ENCODE results near the gene SCD.

Gene SCD

DNA sequence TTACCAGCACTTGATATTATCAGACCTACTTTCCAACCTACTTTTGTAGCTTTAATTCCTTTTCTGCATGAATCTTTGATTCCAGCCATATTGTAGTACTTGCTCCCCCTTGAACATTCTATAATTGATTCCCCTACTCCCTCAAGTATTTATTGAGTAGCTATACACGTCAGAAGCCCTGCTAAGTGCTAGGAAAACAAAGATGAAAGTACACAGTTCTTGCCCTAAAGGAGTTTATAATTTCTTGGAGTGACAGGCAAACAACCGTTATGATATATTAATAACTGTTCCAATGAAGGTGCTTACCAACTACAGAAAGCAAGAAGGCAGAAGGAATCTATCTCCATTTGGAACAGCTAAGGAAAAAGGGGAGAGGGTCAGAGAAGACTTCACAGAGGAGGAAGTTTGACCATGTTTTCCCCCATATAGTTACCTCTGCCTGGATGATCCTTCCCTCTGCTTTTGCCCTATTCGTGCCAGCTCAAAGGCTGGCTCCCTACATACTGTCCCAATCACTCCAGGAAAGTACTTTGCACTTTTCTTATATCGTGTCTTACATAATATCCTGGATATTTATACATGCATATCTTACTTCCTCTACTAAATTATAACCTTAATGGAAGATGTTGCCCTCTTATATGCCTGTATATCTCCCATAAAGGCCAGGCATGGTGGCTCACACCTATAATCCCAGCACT is 54.7 kb downstream of the SCD start:
- DNase-seq (ENCODE audit: low read depth) = no peak

- no peak for DNase-seq (ENCODE audit: low read depth)
Observed at GRCh38 chr10:100403734-100404133, 56.7 kb downstream of the SCD start.

DNA sequence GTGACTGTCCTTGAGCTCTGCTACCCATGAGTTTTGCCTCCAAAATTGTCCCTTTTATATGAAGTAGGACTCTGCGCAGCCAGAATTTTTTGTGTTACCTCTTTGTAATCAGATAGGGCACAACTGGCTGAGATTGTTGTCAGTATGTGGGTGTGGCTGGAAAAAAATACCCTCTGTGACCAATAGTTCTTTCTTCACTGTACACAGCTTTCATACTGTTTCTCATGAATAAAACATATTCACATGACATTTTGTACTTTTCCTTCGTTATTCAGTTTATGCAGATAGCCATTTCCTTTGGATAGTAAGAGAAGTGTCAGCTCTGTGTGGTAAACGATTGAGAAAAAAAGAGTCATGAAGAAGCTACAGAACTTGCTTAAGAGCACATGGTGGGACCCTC is 66.1 kb downstream of the SCD start:
- no peak for DNase-seq (ENCODE audit: low read depth)

All from activated gamma-delta T cell treated with anti-CD3 and anti-CD28 coated beads, Interleukin-2, amount 50 U/mL, for 16 hours (primary cell).